NCI-H187 treated with DMSO at 0.1 percent for 48 hours (cell line): ENCODE results near the gene SCLT1.
A peak's percentile ranks its signal among the peaks of the same experiment; 100 is the strongest.
"Not testable (repeated sequence)": the region's sequence is repeated elsewhere in the genome, so short reads cannot be mapped to it uniquely, and the experiment has no call there.

ENCODE experiments used
- DNase-seq: peaks from one replicate; lab custom pipeline; 2025; lab: John Stamatoyannopoulos, UW

SCLT1 gene

GRCh38 chr4:129093191-129093920 is at the start of gene SCLT1:
SCLT1 (minus strand) TSS chr4:129093539; CDS start chr4:129093103, 436 bp downstream.
- peak; percentile 56 for DNase-seq

- no peak for DNase-seq
Measured at GRCh38 chr4:129140521-129140920, 47.2 kb upstream of the SCLT1 start.

GRCh38 chr4:129138810-129139496 is 45.6 kb upstream of the SCLT1 start:
- no peak for DNase-seq

- no peak for DNase-seq
Measured at GRCh38 chr4:129136433-129136832, 43.1 kb upstream of the SCLT1 start.

GRCh38 chr4:129131343-129131742 is 38.0 kb upstream of the SCLT1 start:
- DNase-seq: no peak

GRCh38 chr4:129129143-129129542 is 35.8 kb upstream of the SCLT1 start:
- no peak for DNase-seq

DNA sequence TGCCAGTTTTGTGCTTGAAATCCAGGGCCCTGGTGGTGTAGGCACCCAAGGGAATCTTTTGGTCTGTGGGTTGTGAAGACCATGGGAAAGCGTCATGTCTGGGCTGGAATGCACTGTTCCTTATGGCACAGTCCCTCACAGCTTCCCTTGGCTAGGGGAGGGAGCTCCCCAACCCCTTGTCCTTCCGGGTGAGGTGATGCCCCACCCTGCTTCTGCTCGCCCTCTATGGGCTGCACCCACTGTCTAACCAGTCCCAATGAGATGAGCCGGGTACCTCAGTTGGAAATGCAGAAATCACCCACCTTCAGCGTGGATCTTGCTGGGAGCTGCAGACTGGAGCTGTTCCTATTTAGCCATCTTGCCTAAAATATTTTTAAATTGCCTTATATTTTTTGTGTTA is 33.3 kb upstream of the SCLT1 start:
- DNase-seq: not testable (repeated sequence)

GRCh38 chr4:129117705-129118104 is 24.4 kb upstream of the SCLT1 start:
- no peak for DNase-seq

- DNase-seq: no peak
Measured at GRCh38 chr4:129113919-129114318, 20.6 kb upstream of the SCLT1 start.

DNA sequence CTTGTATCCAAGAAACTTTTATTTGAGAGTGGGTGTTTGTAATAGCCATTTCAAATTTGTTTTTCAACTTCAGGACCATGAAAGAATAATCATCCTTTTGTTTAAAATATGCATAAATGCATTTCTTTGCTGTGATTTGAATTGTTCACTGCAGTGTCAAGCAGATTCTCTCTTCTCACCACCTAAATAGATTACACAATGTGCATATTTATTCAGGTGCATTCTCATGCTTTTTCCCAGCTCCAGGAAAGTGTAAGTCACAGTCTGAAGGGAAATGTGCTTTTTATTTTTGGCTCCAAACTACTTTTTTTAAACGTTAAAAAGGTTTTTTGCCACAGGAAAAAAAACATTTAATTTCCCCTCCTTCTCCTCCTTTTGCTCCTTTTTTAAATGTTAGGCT is 20.1 kb upstream of the SCLT1 start:
- no peak for DNase-seq

- DNase-seq: no peak
Measured at GRCh38 chr4:129111919-129112318, 18.6 kb upstream of the SCLT1 start.

DNA sequence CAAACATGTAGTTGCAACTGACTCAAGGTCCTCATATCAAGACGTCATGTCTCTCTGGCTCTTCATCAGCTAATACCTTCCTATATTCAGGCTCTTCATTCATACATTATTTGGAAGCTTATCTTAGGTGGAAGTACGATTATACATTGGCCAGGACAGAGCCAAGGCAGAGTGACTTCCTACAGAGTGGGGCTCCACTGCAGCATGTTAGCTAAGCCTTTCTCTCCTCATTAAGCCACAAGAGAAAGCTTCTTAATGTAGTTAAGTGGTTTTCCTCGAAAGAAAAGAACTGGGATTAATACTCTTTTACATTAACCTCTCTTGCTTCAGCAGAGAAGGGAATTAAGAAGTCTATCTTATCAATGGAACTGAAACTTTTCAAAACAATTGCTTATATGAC is 17.6 kb upstream of the SCLT1 start:
- DNase-seq: no peak

DNA sequence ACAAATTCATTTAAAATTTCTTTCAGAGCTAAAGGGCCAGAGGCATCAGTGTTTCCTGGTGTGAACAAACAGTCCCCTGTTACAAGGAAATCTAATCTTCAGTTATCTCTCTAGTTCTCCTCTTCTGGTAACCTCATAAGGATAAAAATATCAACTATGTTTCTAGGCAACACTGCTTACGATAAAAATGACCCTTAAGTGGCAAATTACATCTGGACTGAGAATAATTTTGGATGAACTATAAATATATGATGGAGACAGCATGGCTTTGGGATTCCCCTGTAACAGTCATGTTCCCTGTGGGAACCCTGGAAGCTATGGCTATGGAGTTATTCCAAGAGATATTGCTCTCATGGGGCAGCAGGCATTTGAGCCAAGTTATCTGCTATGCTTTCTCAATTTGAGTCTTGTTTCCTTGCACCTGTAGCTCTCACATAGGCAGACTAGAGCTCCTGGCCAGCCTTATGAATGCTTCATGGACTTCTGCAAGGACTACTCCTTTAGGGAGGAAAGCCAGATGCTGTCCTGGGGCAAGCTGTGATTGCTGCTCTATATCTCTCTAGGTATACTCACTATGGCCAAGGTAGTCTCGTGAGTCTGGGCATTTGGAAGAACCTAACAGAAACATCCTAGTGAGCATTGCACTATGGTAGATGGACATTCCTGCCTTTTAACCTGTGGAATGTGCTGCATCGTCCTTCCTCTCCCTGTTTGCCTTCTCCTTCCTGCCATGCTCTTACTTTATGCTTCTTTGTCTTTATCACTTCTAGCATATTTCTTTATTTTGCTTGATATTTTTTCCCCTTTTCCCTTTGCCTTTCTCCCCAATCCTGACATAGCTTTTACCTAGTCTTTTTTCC is 16.9 kb upstream of the SCLT1 start:
- no peak for DNase-seq

DNA sequence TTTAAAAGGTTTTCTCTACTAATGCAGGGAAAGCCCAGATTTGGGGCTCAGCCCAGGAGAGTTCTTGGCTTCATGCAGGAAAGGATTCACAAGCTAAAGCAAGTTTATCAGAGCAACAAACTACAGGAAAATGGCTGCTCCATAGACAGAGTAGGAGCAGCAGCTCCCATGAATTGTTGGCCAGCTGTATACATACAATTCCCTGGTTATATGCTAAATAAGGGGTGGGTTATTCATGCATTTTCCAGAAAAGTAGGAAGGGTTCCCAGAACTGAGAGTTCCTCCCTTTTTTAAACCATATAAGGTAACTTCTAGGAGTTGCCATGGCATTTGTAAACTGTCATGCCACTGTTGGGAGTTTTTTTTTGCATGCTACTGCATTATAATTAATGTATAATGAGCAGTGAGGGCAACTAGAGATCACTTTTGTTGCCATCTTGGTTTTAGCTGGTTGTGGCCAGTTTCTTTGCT is 5.2 kb upstream of the SCLT1 start:
- DNase-seq: no peak

- no peak for DNase-seq
Measured at GRCh38 chr4:129095811-129096454, 2.6 kb upstream of the SCLT1 start, which contains the start of gene C4orf33. C4orf33 (plus strand) TSS chr4:129096152; CDS start chr4:129102611, 6,459 bp downstream.

GRCh38 chr4:129094347-129094746 is 1.0 kb upstream of the SCLT1 start:
- no peak for DNase-seq

DNA sequence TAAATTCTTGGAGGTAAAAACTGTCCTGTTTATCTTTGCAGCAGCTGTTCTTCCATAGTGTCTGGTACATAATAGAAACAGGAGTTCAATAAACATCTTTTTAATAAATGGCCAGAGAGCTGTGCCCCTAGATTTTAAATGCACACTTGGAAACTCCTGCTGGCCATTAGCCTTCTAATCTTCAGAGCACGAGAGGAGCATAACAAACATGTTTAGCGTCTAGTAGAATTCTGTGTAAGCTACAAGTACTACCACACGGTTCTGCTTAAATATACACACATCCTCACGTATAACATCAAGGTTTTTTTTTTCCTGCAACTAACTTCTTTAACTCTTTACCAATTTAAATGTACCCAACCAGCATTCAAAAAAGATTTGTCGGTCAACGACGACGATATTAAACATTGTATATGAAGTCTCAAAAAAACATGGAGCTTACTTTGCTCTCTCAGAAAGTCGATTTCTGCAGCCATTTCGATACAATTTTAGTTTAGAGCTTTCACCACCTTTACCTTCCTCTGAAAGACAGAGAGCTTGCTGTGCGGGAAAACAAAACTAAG is 628 bp downstream of the SCLT1 start:
- DNase-seq: no peak

- no peak for DNase-seq
Measured at GRCh38 chr4:129087516-129087915, 5.8 kb downstream of the SCLT1 start.

- no peak for DNase-seq
Measured at GRCh38 chr4:129085472-129085871, 7.9 kb downstream of the SCLT1 start.

DNA sequence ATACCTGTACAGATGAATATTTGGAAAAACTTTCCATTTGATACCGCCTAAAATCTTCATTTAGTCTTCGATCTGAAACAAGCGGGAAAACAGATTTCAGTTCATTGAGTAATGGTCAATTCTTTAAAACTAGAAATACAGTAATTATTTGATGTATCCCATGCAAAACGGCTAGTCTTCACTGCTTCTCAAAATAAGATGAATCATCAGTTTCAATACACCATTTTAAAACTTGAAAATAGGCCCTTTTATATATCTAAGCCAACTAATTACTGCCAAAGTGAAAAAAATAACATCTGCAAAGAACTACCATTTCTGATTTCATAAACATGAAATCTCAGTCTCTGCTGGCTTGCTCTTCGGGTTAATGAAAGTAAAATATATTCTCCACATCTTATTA is 11.0 kb downstream of the SCLT1 start:
- DNase-seq: no peak

GRCh38 chr4:129080129-129080528 is 13.2 kb downstream of the SCLT1 start:
- DNase-seq: no peak

- no peak for DNase-seq
Measured at GRCh38 chr4:129077326-129077725, 16.0 kb downstream of the SCLT1 start.
